Astrocyte (in vitro differentiated cells and primary cell): ENCODE results near the gene BMPR1B.

Experiments used
- CTCF ChIP-seq: IDR thresholded peaks from 2 replicates; pipeline ENCODE4 v1.5.1; 2011; ENCODE audit warnings: low read depth, mild to moderate bottlenecking, inconsistent platforms, low read length, moderate library complexity; ENCODE audit not compliant: insufficient read depth
- EZH2 ChIP-seq: IDR thresholded peaks from 2 replicates; pipeline ENCODE4 v1.6.1; 2012; ENCODE audit warnings: mild to moderate bottlenecking, low read length, inconsistent platforms; ENCODE audit not compliant: insufficient read depth

- no peak for TF ChIP-seq CTCF
- TF ChIP-seq EZH2: no peak
Measured at GRCh38 chr4:94743838-94744237, 13.9 kb upstream of the BMPR1B start.
